GM23248 (cell line): Measurements from ENCODE around the gene KIDINS220.

ENCODE experiments used
- EZH2 ChIP-seq: fragments of 200-600 bp; sonication (generic); IDR thresholded peaks from 2 replicates; pipeline ENCODE4 v1.6.1; 2018; ENCODE audit warnings: antibody characterized with exemption, mild to moderate bottlenecking; ENCODE audit not compliant: insufficient read depth, poor library complexity, severe bottlenecking
- EZH2phosphoT487 ChIP-seq: fragments of 200-600 bp; sonication (generic); IDR thresholded peaks from 2 replicates; pipeline ENCODE4 v1.6.1; 2018; ENCODE audit warnings: antibody characterized with exemption, moderate library complexity, mild to moderate bottlenecking, low read depth; ENCODE audit not compliant: insufficient read depth

GRCh38 chr2:8682719-8683667 lies 154.4 kb downstream of the KIDINS220 start:
- TF ChIP-seq EZH2 (no peak), EZH2phosphoT487 (no peak)
